ENCODE data around the gene DAPK3.

DNA sequence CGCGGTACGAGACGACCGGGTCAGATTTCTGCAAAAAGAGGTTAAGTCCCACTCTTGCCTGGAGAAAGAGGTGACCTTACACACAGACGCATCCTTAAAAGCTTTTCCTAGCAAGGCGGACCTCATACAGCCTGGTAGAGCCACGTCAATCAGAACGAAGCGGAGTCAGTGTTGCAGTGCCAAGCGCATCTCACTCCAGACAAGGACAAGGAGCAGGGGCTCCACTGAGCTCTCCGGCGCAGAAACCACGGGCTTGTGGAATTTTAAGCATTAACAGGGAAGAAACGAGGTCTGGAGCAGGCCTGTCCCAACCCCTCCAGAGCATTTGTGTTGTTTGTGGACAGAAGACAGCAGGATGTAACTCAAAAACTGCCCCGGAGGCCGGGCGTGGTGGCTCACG, 7.2 kb upstream of the DAPK3 start:
- TF ChIP-seq, protein P1, sequence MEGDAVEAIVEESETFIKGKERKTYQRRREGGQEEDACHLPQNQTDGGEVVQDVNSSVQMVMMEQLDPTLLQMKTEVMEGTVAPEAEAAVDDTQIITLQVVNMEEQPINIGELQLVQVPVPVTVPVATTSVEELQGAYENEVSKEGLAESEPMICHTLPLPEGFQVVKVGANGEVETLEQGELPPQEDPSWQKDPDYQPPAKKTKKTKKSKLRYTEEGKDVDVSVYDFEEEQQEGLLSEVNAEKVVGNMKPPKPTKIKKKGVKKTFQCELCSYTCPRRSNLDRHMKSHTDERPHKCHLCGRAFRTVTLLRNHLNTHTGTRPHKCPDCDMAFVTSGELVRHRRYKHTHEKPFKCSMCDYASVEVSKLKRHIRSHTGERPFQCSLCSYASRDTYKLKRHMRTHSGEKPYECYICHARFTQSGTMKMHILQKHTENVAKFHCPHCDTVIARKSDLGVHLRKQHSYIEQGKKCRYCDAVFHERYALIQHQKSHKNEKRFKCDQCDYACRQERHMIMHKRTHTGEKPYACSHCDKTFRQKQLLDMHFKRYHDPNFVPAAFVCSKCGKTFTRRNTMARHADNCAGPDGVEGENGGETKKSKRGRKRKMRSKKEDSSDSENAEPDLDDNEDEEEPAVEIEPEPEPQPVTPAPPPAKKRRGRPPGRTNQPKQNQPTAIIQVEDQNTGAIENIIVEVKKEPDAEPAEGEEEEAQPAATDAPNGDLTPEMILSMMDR (IDR thresholded peaks at IDR 0.05): no peak
- TF ChIP-seq SIN3A (IDR thresholded peaks at IDR 0.05; ENCODE audit: borderline replicate concordance, insufficient read depth, low read depth, low read length) (no peak), POLR2AphosphoS5 (IDR thresholded peaks at IDR 0.05; ENCODE audit: low read depth, low read length) (no peak), TCF7L2 (IDR thresholded peaks at IDR 0.05; ENCODE audit: low read depth, low read length) (no peak)
- TF ChIP-seq, protein P2, sequence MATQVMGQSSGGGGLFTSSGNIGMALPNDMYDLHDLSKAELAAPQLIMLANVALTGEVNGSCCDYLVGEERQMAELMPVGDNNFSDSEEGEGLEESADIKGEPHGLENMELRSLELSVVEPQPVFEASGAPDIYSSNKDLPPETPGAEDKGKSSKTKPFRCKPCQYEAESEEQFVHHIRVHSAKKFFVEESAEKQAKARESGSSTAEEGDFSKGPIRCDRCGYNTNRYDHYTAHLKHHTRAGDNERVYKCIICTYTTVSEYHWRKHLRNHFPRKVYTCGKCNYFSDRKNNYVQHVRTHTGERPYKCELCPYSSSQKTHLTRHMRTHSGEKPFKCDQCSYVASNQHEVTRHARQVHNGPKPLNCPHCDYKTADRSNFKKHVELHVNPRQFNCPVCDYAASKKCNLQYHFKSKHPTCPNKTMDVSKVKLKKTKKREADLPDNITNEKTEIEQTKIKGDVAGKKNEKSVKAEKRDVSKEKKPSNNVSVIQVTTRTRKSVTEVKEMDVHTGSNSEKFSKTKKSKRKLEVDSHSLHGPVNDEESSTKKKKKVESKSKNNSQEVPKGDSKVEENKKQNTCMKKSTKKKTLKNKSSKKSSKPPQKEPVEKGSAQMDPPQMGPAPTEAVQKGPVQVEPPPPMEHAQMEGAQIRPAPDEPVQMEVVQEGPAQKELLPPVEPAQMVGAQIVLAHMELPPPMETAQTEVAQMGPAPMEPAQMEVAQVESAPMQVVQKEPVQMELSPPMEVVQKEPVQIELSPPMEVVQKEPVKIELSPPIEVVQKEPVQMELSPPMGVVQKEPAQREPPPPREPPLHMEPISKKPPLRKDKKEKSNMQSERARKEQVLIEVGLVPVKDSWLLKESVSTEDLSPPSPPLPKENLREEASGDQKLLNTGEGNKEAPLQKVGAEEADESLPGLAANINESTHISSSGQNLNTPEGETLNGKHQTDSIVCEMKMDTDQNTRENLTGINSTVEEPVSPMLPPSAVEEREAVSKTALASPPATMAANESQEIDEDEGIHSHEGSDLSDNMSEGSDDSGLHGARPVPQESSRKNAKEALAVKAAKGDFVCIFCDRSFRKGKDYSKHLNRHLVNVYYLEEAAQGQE (IDR thresholded peaks at IDR 0.05; ENCODE audit: insufficient read depth in 1 of 2, low read depth in 2 of 2, low read length in 1 of 2): no peak
